Endodermal cell (in vitro differentiated cells): ENCODE results near the gene GUCA1A. TPM values are rescaled to one million over a fixed set of nuclear protein-coding genes. Genes with fewer than 3 reads are reported as not detected.

Experiments
- DNase-seq: peaks from one replicate; pipeline ENCODE4 v3.0.0-alpha.2; 2017
- H3K27ac ChIP-seq: 2 replicates; pipeline ENCODE4 v1.5.1; 2013; ENCODE audit warnings: mild to moderate bottlenecking, low read depth, low read length, moderate library complexity
- H3K27me3 ChIP-seq: 2 replicates; pipeline ENCODE4 v1.6.1; 2013; ENCODE audit warnings: mild to moderate bottlenecking, low read length, moderate library complexity; ENCODE audit not compliant: insufficient read depth, control insufficient read depth, poor library complexity, severe bottlenecking
- H3K36me3 ChIP-seq: 2 replicates; pipeline ENCODE4 v1.7.0; 2013; ENCODE audit warnings: mild to moderate bottlenecking, low read length, moderate library complexity; ENCODE audit not compliant: control insufficient read depth, insufficient read depth
- H3K4me1 ChIP-seq: one replicate; pipeline ENCODE4 v1.7.0; 2013; ENCODE audit warnings: low read length; ENCODE audit not compliant: control insufficient read depth, insufficient read depth
- H3K4me3 ChIP-seq: 2 replicates; pipeline ENCODE4 v1.5.1; 2013; ENCODE audit warnings: mild to moderate bottlenecking, low read length, moderate library complexity
- H3K9ac ChIP-seq: 2 replicates; pipeline ENCODE4 v1.6.1; 2013; ENCODE audit warnings: mild to moderate bottlenecking, low read length, moderate library complexity; ENCODE audit not compliant: poor library complexity, severe bottlenecking; ENCODE audit errors: extremely low read depth
- H3K9me3 ChIP-seq: 2 replicates; pipeline ENCODE4 v1.6.1; 2013; ENCODE audit warnings: mild to moderate bottlenecking, low read length, moderate library complexity; ENCODE audit not compliant: control insufficient read depth
- H3K27ac Mint-ChIP-seq: 2 replicates; pipeline ENCODE4 v1.8.0; 2020; ENCODE audit warnings: mixed read lengths
- H3K27me3 Mint-ChIP-seq: 2 replicates; pipeline ENCODE4 v1.8.0; 2021; ENCODE audit warnings: mild to moderate bottlenecking, mixed read lengths; ENCODE audit not compliant: insufficient read depth
- H3K36me3 Mint-ChIP-seq: 2 replicates; pipeline ENCODE4 v1.8.0; 2020; ENCODE audit warnings: low read depth, mixed read lengths
- H3K4me1 Mint-ChIP-seq: 2 replicates; pipeline ENCODE4 v1.8.0; 2020; ENCODE audit warnings: mixed read lengths
- H3K4me3 Mint-ChIP-seq: 2 replicates; pipeline ENCODE4 v1.8.0; 2020; ENCODE audit warnings: mild to moderate bottlenecking, moderate library complexity, mixed read lengths
- H3K9me3 Mint-ChIP-seq: 2 replicates; pipeline ENCODE4 v1.8.0; 2020; ENCODE audit warnings: mild to moderate bottlenecking, mixed read lengths
- CTCF ChIP-seq: fragments of 200-600 bp; sonication (generic); conservative IDR thresholded peaks from 2 replicates; pipeline ENCODE4 v1.5.0; 2021; ENCODE audit warnings: antibody characterized with exemption, mild to moderate bottlenecking
- WGBS, 2 experiments: methylation state at CpG; one replicate each; pipeline versions ENCODE4 v1.1.5 to v1.1.7; 2013; ENCODE audit warnings: missing lambda C conversion rate in 2 of 2, mixed read lengths in 1 of 2; ENCODE audit not compliant: insufficient coverage in 1 of 2, insufficient read length in 1 of 2; 5-methylcytosine and 5-hydroxymethylcytosine counted together
- total RNA-seq, 2 donors: library from RNA; stranded (reverse); fragmentation: NEBNext Ultra II Directional in 1 of 2; extraction: Animal tissue kit (Norgen Biotek cat#: 25700) in 1 of 2; gene quantifications; 2 replicates in 1 of 2; 3 replicates in 1 of 2; pipeline ENCODE4 v1.2.1, GENCODE V29; 2021

GUCA1A gene
- total RNA-seq, 2 donors from 2014 or later: 3.9 to 4.4 TPM

DNA sequence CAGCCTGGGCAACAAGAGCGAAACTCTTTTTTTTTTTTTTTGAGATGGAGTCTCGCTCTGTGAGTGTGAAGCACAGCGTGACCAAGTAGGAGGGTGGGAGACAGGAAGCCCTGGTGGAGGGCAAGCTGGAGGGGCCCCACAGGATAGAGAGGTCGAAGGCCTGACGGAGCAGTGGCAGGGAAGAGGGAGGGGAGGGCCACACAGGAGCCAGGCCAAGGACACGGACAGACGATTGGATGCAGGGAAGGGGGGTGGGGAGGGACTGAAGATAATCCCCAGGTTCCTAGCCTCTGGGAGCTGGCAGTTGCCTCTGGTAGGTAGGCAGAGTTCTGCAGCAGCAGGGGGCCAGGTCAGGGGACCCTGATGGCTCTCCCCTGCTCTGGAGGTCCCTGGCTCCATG is 10.8 kb upstream of the GUCA1A start:
- no peaks in the 10 kb centered on the region for H3K27me3 ChIP-seq
- Mint-ChIP-seq H3K27me3 (peaks cover 17% of the 10 kb centered on the region), H3K4me3 (no peak overlapping the region), H3K36me3 (no peaks in the 10 kb centered on the region), H3K27ac (no peak overlapping the region), H3K4me1 (peaks cover 9% of the 10 kb centered on the region), H3K9me3 (no peaks in the 10 kb centered on the region)
- H3K4me1 ChIP-seq: no peaks in the 10 kb centered on the region
- no peak overlapping the region for H3K9ac ChIP-seq
- DNase-seq: peak; percentile 78
- H3K9me3 ChIP-seq: no peaks in the 10 kb centered on the region
- H3K27ac ChIP-seq: no peak overlapping the region
- 50 to 65% methylated on average over 4 to 7 of the region's 7 CpGs for WGBS, 2 experiments
- no peak for TF ChIP-seq CTCF
- no peaks in the 10 kb centered on the region for H3K36me3 ChIP-seq
- no peak overlapping the region for H3K4me3 ChIP-seq

GRCh38 chr6:42162812-42163211 is 10.4 kb upstream of the GUCA1A start:
- DNase-seq: no peak
- H3K4me1 ChIP-seq: no peaks in the 10 kb centered on the region
- H3K4me3 ChIP-seq: no peak overlapping the region
- no peak overlapping the region for H3K27ac Mint-ChIP-seq
- WGBS, 2 experiments: 89 to 97% methylated on average over 9 to 13 of the region's 13 CpGs
- H3K9me3 Mint-ChIP-seq: no peaks in the 10 kb centered on the region
- peaks cover 14% of the 10 kb centered on the region for H3K27me3 Mint-ChIP-seq
- no peak overlapping the region for H3K27ac ChIP-seq
- no peaks in the 10 kb centered on the region for H3K27me3 ChIP-seq
- H3K4me3 Mint-ChIP-seq: no peak overlapping the region
- peaks cover 9% of the 10 kb centered on the region for H3K4me1 Mint-ChIP-seq
- H3K36me3 Mint-ChIP-seq: no peaks in the 10 kb centered on the region
- H3K9ac ChIP-seq: no peak overlapping the region
- no peak for TF ChIP-seq CTCF
- no peaks in the 10 kb centered on the region for H3K9me3 ChIP-seq
- no peaks in the 10 kb centered on the region for H3K36me3 ChIP-seq

DNA sequence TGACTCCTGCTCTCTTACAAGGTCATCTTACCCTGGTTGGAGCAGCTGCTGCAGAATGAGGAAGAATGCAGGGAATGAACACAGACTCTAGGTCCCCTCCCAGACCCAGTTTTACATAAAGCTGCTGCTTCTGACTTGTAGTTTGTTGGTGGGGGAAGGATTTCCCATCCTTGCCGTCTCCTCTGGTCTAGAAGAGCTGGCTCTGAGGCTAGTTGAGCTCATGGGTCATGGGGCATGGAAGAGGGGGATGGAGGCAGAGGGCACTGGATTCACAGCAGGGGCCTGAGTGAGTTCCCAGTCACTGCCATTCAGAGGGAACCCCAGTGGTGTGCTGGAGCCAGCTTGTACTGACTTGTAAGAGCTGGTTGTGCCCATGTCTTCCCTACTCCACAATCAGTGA is 9.2 kb upstream of the GUCA1A start:
- Histone ChIP-seq H3K27me3 (no peaks in the 10 kb centered on the region), H3K4me1 (no peaks in the 10 kb centered on the region), H3K36me3 (no peaks in the 10 kb centered on the region), H3K27ac (no peak overlapping the region), H3K4me3 (no peak overlapping the region), H3K9ac (no peak overlapping the region), H3K9me3 (no peaks in the 10 kb centered on the region)
- DNase-seq: no peak
- H3K27me3 Mint-ChIP-seq: peaks cover 16% of the 10 kb centered on the region
- TF ChIP-seq CTCF: no peak
- no peak overlapping the region for H3K4me3 Mint-ChIP-seq
- WGBS, 2 experiments: 84% methylated on average over 1 of the region's 1 CpG; no CpG with 5 or more reads in 1 of the 2 experiments
- no peaks in the 10 kb centered on the region for H3K36me3 Mint-ChIP-seq
- H3K9me3 Mint-ChIP-seq: no peaks in the 10 kb centered on the region
- peaks cover 9% of the 10 kb centered on the region for H3K4me1 Mint-ChIP-seq
- no peak overlapping the region for H3K27ac Mint-ChIP-seq
